Hematopoietic multipotent progenitor cell treated with erythropoietin and hydrocortisone succinate and interleukin-3 and kit ligand, for 17 days (in vitro differentiated cells): ENCODE results near the gene ASTN2.

Source experiments
- DNase-seq: peaks from one replicate; pipeline ENCODE4 v3.0.0-alpha.2; 2015; ENCODE audit warnings: low spot score

The ASTN2 gene

DNA sequence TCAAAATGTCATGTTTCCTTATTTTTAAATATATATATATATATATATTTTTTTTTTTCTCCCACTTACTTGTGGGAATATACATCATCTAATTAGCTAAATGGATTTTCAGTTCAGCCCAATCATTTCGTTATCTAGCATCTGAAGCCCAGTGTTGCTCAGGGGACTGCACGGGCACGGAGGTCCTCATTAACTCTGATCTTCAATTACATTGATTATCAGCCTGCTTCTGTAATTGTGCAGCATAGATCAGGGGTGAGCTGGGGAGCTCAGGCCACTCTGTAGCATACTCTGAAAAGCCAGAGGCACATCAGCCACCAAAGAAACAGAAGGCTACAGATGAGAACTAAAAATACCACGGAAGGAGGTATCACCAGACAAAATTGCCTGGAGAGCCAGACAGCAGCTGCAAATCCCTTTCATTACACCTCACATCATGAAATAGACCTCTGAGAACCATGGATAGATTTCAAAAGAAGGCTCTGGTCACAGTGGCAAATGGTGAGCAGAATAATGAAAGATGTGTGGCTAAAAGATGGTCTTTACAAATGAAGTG lies 401.3 kb downstream of the ASTN2 start:
- DNase-seq, result no peak

- DNase-seq, result no peak
Observed at GRCh38 chr9:117010061-117010460, 404.8 kb downstream of the ASTN2 start.

DNA sequence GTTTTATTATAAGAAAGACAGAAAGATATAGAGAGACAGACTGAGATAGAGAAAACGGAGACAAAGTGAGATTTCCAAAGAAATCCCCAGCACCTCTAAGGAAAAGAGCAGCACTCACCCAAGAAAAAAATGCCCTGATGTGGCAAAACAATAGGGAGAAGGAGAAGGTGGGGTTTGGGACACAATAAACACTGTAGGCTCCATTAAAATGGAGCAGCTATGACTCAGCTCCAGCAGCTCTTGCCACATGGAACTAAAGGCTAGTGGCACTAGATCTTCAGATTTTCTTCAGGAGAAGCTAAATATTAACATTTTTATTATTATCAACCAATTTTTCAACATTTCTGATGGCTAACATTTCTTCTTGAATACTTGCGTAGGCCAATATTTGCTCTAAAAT lies 406.0 kb downstream of the ASTN2 start:
- no peak for DNase-seq

GRCh38 chr9:117008461-117008860 lies 406.4 kb downstream of the ASTN2 start:
- DNase-seq, result no peak

GRCh38 chr9:117002686-117003085 lies 412.2 kb downstream of the ASTN2 start:
- DNase-seq, result no peak

- no peak for DNase-seq
Observed at GRCh38 chr9:117000834-117001233, 414.0 kb downstream of the ASTN2 start.

GRCh38 chr9:117000196-117000723 lies 414.6 kb downstream of the ASTN2 start:
- no peak for DNase-seq

DNA sequence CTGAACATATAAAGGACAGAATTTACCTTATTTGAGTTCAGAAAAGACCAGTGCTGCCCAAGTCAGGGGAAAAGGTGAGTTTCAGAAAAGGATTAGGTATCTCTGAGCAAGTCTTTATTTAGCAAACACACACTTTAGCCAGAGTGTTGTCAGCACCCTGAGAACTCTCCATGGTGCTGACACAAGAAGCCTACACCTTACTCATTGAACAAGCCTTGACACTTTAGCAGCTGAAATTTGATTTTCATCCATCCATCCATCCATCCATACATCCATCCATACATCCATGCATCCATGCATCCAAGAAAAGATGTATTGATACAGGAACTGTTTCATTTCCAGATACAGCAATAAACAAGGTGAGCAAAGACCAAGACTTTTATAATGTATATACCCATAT lies 416.6 kb downstream of the ASTN2 start:
- DNase-seq, result no peak

DNA sequence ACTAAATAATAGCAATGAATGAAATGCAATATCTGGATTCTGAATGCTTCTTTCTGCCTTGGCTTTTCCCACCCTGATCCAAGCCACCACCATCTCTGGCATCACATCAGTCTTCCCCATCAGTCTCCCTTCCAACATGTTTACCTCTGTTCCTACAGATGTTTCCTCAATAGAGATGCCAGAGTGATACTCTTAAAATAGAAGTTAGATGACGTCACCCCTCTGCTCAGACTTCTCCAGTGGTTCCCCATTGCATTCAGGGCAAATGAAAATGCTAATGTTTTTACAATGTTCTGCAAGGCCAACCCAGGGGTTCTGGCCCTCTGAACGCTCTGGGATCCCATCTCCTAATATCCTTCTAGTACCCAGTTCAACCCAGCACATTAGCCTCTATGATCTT lies 422.0 kb downstream of the ASTN2 start:
- no peak for DNase-seq

GRCh38 chr9:116991051-116991450 lies 423.8 kb downstream of the ASTN2 start:
- no peak for DNase-seq

GRCh38 chr9:116990592-116990991 lies 424.3 kb downstream of the ASTN2 start:
- no peak for DNase-seq

GRCh38 chr9:116987721-116988485 lies 427.0 kb downstream of the ASTN2 start:
- no peak for DNase-seq

- DNase-seq, result no peak
Observed at GRCh38 chr9:116986015-116986414, 428.8 kb downstream of the ASTN2 start.

- no peak for DNase-seq
Observed at GRCh38 chr9:116985596-116985995, 429.3 kb downstream of the ASTN2 start.

GRCh38 chr9:116984111-116984510 lies 430.7 kb downstream of the ASTN2 start:
- DNase-seq, result no peak

DNA sequence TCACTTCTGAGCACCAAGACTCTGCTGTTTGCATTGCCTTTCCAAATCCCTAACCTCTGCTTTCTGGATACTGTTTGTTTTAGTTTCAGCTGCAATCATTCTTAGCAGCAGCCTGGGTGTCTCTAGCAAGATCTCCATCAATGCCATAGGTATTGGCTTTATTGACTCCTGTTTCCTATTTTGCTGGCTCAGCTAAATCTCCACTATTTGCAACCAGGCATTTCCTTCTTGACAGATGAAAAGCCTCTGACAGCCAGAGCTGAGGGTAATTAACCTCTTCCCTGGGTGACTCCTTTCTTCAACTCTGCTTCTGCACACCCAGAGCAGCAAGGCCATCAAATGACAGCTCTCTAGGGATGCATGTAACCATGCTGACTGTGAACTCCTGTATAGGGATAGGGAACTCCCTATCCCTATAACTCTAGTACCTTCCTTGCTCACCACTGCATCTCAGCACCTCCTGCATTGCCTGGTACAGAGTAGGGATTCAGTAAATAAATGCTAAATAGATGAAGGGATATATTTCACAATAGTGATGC lies 434.2 kb downstream of the ASTN2 start:
- DNase-seq, result no peak

GRCh38 chr9:116979456-116979855 lies 435.4 kb downstream of the ASTN2 start:
- DNase-seq, result no peak

DNA sequence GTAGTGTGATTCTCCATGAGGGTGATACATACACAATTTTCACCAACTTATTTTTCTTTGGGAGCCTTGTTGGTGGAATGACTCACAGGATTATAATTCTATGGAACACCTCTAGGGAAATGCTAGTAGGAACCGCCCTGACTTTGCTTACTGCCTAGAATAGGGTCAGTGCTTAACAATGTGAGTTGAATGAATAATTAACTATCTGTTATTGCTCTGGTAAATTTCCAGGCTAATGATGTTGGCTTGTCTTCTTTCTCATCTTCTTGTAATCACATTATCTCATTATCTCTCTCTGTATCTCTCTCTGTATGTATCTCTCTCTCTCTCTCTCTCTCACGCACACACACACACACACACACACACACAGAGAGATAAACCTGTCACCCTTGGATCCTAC lies 436.7 kb downstream of the ASTN2 start:
- no peak for DNase-seq

- DNase-seq, result no peak
Observed at GRCh38 chr9:116975126-116975525, 439.7 kb downstream of the ASTN2 start.

GRCh38 chr9:116966199-116966598 lies 448.7 kb downstream of the ASTN2 start:
- DNase-seq, result no peak

GRCh38 chr9:116964258-116964657 lies 450.6 kb downstream of the ASTN2 start:
- DNase-seq, result no peak

DNA sequence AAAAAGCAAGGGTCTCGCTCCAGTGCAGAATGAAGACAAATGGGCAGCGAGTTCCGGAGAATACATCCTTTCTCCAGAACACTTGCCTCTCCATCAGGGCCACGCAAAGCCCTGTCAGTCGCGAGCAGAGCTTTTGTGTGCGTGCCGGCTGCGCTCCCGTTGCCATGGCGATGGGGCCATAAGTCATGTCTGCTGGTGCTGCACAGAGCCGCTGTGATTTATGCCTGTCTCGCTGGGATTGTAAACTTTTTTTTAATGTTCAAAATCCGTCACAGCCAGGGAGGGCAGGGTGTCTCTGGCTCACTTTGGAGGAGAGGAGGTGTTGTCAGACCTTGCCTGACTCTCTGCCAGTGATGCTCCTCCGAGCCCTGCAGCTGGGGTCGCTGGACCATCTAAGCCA lies 455.0 kb downstream of the ASTN2 start:
- DNase-seq, result no peak

DNA sequence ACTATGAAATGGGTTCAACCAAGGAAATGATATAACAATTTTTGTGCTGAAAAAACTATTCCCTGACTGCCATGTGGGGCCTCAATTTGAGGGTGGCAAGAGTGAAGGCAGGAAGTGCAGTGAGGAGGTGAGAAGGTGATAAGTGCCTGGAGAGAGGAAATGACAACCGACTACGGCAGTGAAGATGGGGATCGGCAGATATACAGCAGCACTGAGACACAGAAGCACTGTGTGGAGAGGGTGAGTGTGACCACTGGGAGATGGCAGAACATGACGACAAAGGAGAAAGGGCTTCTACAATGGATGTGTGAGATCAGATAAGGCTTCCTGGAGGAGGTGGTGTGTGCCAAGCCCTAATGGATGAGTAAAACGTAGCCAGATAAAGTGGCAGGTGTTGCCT lies 456.0 kb downstream of the ASTN2 start:
- no peak for DNase-seq

DNA sequence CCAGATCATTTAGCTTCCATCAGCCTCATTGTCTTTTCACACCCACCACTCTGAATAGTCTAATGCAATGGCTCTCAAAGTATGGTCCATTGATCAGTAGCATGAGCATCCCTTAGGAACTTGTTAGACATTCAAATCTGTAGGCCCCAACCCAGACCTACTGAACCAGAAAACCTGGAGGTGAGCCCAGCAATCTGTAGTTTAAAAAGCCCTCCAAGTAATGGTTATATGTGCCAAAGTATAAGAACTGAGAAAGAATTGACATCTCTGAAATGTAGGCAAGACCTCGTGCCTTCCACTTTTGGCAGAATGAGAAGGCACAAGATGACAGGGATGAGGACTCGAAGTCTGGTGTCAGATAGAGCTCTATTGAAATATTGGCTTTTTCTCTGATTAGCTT lies 460.1 kb downstream of the ASTN2 start:
- DNase-seq, result no peak
